Testis (tissue), 2 donors: ENCODE results near the gene ESRRB.

Experiments
- POLR2A ChIP-seq: fragments of 450-650 bp; IDR thresholded peaks from one replicate; pipeline ENCODE4 v1.6.1; 2017; ENCODE audit warnings: antibody characterized with exemption, mild to moderate bottlenecking, moderate library complexity
- TF ChIP-seq, protein P1 (sequence below), 3 experiments: fragments of 450-650 bp in 2 of 3; fragments of 200-600 bp in 1 of 3; sonication (generic) in 1 of 3; IDR thresholded peaks; one replicate each; pipeline ENCODE4 v1.5.1; 2016 to 2019; ENCODE audit warnings: antibody characterized with exemption in 3 of 3, mild to moderate bottlenecking in 2 of 3, moderate library complexity in 1 of 3

DNA sequence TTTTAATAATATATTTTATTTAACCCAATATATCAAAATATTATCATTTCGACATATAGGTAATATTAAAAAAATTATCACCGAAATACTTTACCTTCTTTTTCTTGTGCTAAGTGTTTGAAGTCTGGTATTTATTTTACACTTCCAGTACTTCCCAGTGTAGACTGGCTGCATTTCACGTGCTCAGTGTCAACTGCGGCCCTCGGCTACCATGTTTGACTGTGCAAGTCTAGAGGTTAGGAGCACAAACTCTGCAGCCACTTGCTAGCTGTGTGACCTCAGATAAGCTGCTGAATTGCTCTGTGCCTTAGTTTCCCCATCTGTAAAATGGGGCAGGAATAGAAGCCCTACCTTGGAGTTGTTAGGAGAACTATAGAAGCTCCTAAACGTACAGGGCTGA lies 42.3 kb upstream of the ESRRB start:
- TF ChIP-seq, protein P1, sequence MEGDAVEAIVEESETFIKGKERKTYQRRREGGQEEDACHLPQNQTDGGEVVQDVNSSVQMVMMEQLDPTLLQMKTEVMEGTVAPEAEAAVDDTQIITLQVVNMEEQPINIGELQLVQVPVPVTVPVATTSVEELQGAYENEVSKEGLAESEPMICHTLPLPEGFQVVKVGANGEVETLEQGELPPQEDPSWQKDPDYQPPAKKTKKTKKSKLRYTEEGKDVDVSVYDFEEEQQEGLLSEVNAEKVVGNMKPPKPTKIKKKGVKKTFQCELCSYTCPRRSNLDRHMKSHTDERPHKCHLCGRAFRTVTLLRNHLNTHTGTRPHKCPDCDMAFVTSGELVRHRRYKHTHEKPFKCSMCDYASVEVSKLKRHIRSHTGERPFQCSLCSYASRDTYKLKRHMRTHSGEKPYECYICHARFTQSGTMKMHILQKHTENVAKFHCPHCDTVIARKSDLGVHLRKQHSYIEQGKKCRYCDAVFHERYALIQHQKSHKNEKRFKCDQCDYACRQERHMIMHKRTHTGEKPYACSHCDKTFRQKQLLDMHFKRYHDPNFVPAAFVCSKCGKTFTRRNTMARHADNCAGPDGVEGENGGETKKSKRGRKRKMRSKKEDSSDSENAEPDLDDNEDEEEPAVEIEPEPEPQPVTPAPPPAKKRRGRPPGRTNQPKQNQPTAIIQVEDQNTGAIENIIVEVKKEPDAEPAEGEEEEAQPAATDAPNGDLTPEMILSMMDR (IDR thresholded peaks at IDR 0.05) = no peak
- TF ChIP-seq POLR2A = no peak
